Skeletal muscle satellite cell (primary cell): ENCODE data around the gene JADE2.
"Not testable (repeated sequence)": the region's sequence is repeated elsewhere in the genome, so short reads cannot be mapped to it uniquely, and the experiment has no call there.

Experiments
- H3K27me3 ChIP-seq: 2 replicates; pipeline ENCODE4 v1.7.0; 2013; ENCODE audit warnings: low read length; ENCODE audit not compliant: control insufficient read depth, insufficient read depth
- H3K36me3 ChIP-seq: 2 replicates; pipeline ENCODE4 v1.7.0; 2013; ENCODE audit warnings: mild to moderate bottlenecking, control low read depth, low read length; ENCODE audit not compliant: insufficient read depth
- H3K4me1 ChIP-seq: 2 replicates; pipeline ENCODE4 v1.7.0; 2013; ENCODE audit warnings: low read length; ENCODE audit not compliant: control insufficient read depth, insufficient read depth
- H3K4me2 ChIP-seq: 2 replicates; pipeline ENCODE4 v1.7.0; 2013; ENCODE audit warnings: mild to moderate bottlenecking, low read length
- H3K4me3 ChIP-seq: 2 replicates; pipeline ENCODE4 v1.7.0; 2013; ENCODE audit warnings: low read length
- H3K9ac ChIP-seq: 2 replicates; pipeline ENCODE4 v1.7.0; 2013; ENCODE audit warnings: mild to moderate bottlenecking, low read depth, low read length, moderate library complexity
- H3K9me3 ChIP-seq: replicated peaks from 2 replicates; pipeline ENCODE4 v1.7.0; 2013; ENCODE audit warnings: mild to moderate bottlenecking, control low read depth, low read length

Gene JADE2

DNA sequence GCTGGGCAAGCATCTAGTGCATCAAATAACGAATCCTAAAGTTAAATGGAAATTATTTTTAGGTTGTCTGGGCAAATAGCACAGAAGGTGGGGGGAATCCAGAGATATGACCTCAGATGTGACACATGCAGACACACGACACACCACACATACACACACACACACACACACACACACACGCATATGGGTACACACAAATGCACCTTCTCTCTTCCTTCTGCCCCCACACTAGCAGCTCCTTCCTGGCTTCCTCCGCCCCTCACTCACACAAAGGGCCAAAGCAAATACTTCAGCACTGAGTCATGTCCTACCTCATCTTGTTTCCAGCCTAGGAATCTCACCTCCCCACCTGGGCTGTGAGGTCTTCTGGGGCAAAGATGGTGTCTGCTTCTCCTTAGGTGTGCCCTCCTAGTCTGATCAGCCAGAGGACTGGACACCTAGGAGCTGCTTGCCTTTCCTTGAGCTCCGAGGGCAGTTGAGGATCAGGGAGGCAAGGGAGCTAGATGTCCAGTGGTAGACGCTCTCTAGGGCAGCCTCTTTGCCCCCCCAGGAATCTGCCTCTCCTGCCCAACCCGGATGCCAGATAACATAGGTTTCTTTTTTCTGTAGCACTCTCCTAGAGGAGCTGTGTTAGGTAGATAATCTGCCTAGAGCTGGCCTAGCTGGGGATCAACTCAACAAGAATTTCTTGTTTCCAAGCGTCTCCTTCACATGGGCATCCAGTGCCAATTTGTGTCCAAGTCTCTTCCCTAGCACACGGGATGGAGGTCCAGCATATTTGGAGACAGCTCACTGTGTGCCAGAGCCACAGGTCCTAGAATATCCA is 14.3 kb upstream of the JADE2 start:
- no peaks in the 10 kb centered on the region for H3K9me3 ChIP-seq
- H3K4me3 ChIP-seq, result no peak overlapping the region
- H3K36me3 ChIP-seq, result no peaks in the 10 kb centered on the region
- peak overlapping the region; percentile 32 for H3K4me2 ChIP-seq
- no peaks in the 10 kb centered on the region for H3K27me3 ChIP-seq
- H3K9ac ChIP-seq, result no peak overlapping the region
- H3K4me1 ChIP-seq, result peaks cover 42% of the 10 kb centered on the region

DNA sequence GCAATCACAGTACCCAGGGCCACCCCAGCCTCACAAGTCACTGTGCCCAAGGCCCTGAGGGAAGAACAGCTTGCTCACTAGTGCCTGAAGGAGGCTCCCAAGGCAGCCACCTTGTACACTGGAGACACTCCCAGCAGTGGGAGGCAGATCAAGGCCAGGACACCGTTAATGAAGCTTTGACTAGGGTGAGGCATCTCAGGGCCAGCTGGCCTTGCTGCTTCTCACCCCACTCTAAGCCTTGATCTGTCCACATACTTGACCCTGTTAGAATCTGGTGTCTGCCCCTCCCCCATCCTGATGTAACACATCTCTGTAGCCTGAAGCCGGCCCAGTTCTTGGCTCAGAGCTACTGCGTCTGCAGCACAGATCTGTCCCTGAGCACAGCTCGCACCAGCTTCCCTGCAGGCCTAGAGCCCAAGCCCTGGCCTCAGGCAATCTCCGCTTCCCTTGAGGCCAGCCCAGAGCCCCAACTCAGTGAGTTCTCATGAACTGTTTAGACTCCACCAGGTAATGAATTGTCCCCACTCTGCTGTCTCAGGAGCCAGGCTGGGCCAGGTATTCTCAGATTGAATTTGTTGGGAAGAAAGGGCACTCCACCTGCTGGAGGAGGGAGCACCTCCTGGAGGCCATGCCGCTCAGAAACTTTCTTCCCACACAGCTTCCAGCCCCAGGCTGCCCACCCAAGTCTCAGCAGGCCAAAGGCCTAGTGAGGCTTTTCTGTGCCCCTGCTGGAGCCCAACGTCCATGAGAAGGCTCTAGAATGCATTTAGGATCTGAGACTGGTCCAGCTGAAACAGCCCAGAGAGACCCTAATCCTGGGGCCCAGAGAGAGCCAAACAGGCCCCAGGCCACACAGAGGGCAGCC is 13.4 kb upstream of the JADE2 start:
- H3K4me3 ChIP-seq, result no peak overlapping the region
- H3K4me1 ChIP-seq, result peaks cover 36% of the 10 kb centered on the region
- H3K9ac ChIP-seq, result no peak overlapping the region

DNA sequence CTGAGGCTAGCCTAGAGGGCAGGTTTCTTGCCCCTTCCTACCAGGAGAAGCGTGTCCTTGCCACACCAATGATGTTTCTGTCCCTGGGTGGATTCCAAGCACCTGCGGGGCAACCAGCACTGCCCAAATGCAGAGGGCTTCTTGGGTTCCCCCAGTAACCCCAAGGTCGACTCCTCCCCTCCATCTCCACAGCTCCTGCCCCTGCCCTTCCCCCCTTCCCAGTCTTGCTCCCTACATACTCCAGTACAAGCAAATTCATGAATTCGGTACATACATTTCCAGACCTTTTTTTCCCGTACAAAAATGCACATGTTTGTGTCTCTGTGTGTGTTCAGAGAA is 12.8 kb upstream of the JADE2 start:
- Histone ChIP-seq H3K9ac (no peak overlapping the region), H3K4me1 (peaks cover 36% of the 10 kb centered on the region), H3K27me3 (no peaks in the 10 kb centered on the region), H3K9me3 (no peaks in the 10 kb centered on the region), H3K4me3 (no peak overlapping the region), H3K4me2 (no peak overlapping the region), H3K36me3 (no peaks in the 10 kb centered on the region)

More for the DNA sequence above, 13.4 kb upstream of the JADE2 start:
- Histone ChIP-seq H3K36me3 (no peaks in the 10 kb centered on the region), H3K9me3 (no peaks in the 10 kb centered on the region), H3K4me2 (no peak overlapping the region), H3K27me3 (no peaks in the 10 kb centered on the region)

DNA sequence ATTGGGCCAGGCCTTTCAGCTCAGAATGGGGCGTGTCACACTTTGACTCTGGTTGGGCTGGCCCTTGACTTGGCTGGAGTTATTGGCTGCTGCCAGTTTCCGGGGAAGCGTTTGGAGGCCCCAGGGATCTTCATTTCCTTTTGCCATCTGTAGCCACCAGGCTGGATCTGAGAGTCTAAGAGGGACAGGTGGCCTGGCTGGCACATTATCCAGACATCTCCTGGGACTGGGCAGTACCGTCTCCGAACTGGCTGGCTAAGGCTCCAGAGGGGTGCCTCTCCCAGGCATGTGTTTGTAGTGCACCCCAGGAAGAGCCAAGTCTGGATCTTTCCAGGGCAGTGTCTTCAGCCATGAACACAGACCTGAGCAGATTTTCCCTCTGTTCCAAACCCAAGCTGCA is 9.7 kb upstream of the JADE2 start:
- Histone ChIP-seq H3K27me3 (no peaks in the 10 kb centered on the region), H3K9ac (no peak overlapping the region), H3K9me3 (no peaks in the 10 kb centered on the region), H3K4me2 (no peak overlapping the region), H3K4me1 (peaks cover 16% of the 10 kb centered on the region), H3K4me3 (no peak overlapping the region), H3K36me3 (no peaks in the 10 kb centered on the region)

DNA sequence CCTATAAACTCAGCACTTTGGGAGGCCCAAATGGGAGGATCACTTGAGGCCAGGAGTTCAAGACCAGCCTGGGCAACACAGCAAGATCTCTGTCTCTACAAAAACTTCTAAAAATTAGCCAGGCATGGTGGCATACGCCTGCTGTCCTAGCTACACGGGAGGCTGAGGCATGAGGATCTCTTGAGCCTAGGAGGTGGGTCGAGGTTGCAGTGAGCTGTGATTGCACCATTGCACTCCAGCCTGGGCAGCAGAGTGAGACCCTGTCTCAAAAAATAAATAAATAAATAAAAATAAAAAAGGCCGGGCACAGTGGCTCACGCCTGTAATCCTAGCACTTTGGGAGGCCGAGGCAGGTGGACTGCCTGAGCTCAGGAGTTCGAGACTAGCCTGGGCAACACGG is 8.5 kb upstream of the JADE2 start:
- not testable (repeated sequence) for H3K4me1 ChIP-seq

DNA sequence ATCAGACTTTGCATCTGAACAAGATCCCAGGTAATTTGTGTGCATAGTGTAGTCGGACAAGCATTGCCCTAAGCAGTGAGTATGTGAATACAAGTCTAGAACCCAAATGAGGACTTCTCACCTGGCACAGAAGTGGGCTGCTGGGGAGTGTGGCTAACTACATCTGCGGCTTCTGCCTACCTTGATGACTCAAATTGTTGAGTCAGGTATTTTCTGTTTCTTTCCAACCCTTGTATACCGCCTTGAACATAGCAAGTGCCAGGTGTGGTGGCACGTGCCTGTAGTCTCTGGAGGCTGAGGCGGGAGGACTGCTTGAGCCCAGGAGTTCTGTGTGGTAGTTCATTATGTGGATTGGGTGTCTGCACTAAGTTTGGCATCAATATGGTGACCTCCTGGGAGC is 7.9 kb upstream of the JADE2 start:
- H3K4me3 ChIP-seq, result no peak overlapping the region
- H3K4me1 ChIP-seq, result no peaks in the 10 kb centered on the region
- no peaks in the 10 kb centered on the region for H3K27me3 ChIP-seq
- no peaks in the 10 kb centered on the region for H3K9me3 ChIP-seq
- H3K4me2 ChIP-seq, result no peak overlapping the region
- no peaks in the 10 kb centered on the region for H3K36me3 ChIP-seq
- H3K9ac ChIP-seq, result no peak overlapping the region

More for the DNA sequence above, 8.5 kb upstream of the JADE2 start:
- H3K9ac ChIP-seq, H3K9me3 ChIP-seq, H3K4me2 ChIP-seq, H3K36me3 ChIP-seq, H3K4me3 ChIP-seq, H3K27me3 ChIP-seq: not testable (repeated sequence)

DNA sequence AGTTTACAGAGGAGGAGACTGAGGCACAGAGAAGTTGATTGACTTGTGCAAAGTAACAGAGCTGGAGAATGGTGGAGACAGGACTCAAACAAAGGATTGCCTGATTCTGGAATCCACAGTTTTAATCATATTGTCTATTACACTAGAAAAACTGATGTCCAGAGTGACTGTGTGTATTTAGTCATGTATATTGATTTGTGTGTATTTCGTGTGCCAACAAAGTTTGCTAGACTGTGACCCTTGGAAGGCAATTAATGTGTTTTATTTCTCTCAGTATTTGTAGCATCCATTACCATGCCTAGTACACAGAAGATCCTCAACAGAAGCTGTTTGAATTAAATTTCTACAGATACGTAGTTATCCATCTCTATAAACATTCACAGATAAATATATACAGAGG is 5.5 kb upstream of the JADE2 start:
- peaks cover 10% of the 10 kb centered on the region for H3K4me1 ChIP-seq
- no peaks in the 10 kb centered on the region for H3K27me3 ChIP-seq
- no peak overlapping the region for H3K4me2 ChIP-seq
- no peaks in the 10 kb centered on the region for H3K36me3 ChIP-seq
- no peak overlapping the region for H3K9ac ChIP-seq
- no peak overlapping the region for H3K4me3 ChIP-seq
- no peaks in the 10 kb centered on the region for H3K9me3 ChIP-seq

DNA sequence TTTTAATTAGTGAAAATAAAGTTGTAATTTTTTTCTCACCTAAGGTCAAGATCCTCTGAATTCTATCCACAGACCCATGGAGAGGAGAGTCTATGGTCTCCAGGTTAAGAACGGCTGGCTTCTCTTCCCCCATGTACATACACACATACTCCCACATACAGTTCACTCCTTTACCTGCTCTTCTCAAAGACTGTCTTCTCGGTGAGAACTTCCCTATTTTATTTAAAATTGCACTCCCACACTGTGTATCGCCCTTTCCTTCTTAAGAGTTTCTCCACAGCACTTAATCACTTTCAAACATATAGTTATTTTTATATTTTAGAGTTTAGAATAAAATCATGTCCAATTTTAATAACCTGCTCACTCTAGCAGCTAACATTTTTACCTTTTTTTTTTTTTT is 3.6 kb upstream of the JADE2 start:
- Histone ChIP-seq H3K36me3 (no peaks in the 10 kb centered on the region), H3K27me3 (no peaks in the 10 kb centered on the region), H3K9me3 (no peaks in the 10 kb centered on the region), H3K9ac (no peak overlapping the region), H3K4me1 (peaks cover 10% of the 10 kb centered on the region), H3K4me2 (no peak overlapping the region), H3K4me3 (no peak overlapping the region)

DNA sequence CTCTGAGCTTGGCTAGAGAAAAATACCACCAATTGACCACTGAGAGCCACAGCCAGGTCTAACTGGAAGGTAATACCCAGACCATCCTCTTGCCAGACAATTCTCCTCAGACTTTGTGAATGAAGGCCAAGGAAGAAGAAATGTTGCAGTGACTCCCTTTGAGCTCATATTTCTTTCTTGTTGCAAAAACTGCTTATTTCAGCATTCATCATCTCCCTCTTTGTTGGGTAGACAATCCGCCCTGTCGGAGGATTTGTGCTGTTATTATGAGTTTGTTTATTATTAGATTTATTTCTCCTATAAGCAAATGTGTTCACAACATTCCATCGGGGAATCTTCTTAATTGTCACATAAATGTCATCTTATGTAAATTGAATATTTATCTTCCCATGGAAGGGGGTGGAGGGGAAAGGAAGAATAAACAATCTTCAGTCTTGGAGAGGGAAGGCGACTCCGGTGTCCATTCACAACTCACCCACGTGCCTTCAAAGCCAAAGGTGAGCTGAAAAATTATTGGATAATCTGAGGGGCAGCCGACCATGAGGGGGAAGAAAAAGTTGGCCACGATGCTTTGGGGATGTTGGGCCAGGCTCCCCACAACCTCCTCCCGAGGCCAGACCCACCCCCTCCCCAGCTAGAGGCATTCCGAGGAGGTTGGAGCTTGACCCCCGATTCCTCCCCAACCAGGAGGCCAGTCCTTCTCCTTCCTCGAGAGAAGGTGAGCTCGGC is 1.8 kb upstream of the JADE2 start:
- Histone ChIP-seq H3K4me1 (peaks cover 21% of the 10 kb centered on the region), H3K27me3 (no peaks in the 10 kb centered on the region), H3K36me3 (no peaks in the 10 kb centered on the region), H3K4me3 (peak overlapping the region; percentile 78), H3K9ac (peak overlapping the region; percentile 92), H3K4me2 (peak overlapping the region; percentile 91), H3K9me3 (no peaks in the 10 kb centered on the region)

DNA sequence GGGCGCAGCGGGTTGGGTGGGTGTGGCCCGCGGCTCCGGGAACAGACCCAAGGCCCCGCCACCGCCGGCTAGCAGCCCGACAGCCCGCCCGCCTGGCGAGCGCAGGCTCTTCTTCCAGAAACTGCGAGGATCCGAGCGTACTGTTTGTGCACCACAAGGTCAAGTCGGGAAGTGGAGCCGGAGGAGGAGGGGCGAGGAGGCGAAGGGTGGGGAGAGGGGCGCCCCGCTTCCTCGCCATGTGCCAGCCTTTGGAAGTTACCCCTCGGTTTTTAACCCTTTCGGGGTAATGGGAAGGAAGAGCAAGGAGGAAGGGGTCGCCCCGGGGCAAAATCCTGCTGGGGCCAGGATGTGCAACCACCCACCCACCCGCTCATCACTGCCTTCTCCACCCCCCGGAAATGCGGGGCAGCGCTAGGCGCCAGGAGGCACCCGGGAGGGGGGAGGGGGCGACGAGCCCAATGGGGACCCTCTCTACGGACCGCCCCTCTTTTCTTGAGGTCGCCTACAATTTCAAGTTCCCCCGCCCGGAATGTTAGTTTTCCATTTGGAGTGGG is 1.1 kb upstream of the JADE2 start:
- Histone ChIP-seq H3K4me1 (peaks cover 23% of the 10 kb centered on the region), H3K27me3 (no peaks in the 10 kb centered on the region), H3K36me3 (no peaks in the 10 kb centered on the region), H3K9ac (peak overlapping the region; percentile 92), H3K4me3 (peak overlapping the region; percentile 78), H3K9me3 (no peaks in the 10 kb centered on the region), H3K4me2 (peak overlapping the region; percentile 91)
